SH-SY5Y (cell line): Measurements from ENCODE around the gene DHX15.

Experiments used
- GATA2 ChIP-seq: IDR thresholded peaks from 2 replicates; pipeline ENCODE4 v1.6.1; 2011; ENCODE audit warnings: mild to moderate bottlenecking, low read depth, low read length
- GATA3 ChIP-seq: IDR thresholded peaks from 2 replicates; pipeline ENCODE4 v1.6.1; 2011; ENCODE audit warnings: low read depth, mild to moderate bottlenecking, low read length, moderate library complexity

GRCh38 chr4:24488399-24489164, 95.8 kb downstream of the DHX15 start:
- TF ChIP-seq GATA2 (no peak), GATA3 (no peak)
